CD4-positive, alpha-beta T cell (primary cell): ENCODE results near the gene ZC3H7A. TPM values are rescaled to one million over a fixed set of nuclear protein-coding genes. Genes with fewer than 3 reads are reported as not detected.
"Not testable (repeated sequence)": the region's sequence is repeated elsewhere in the genome, so short reads cannot be mapped to it uniquely, and the experiment has no call there.

ENCODE experiments used
- ATAC-seq: fragments of 200-7000 bp; cut with Tn5 transposase; one replicate; pipeline ENCODE4 v1.10.0; 2022; ENCODE audit warnings: mild to moderate bottlenecking; ENCODE audit not compliant: poor library complexity
- CTCF ChIA-PET: fragments of 350-600 bp; sonication (Branson Sonifier 250); formaldehyde crosslinking; loops from one replicate; lab custom pipeline; 2021; ENCODE audit warnings: antibody characterized with exemption, inconsistent platforms; lab: Charles Lee
- POLR2A ChIA-PET: fragments of 350-600 bp; sonication (Branson Sonifier 250); formaldehyde crosslinking; loops from one replicate; lab custom pipeline; 2021; ENCODE audit warnings: antibody characterized with exemption, inconsistent platforms; lab: Charles Lee
- DNase-seq, 14 experiments: peaks; one replicate each; pipeline ENCODE4 v3.0.0-alpha.2; 2013 to 2020; ENCODE audit warnings: mixed read lengths in 2 of 14
- H3K27ac ChIP-seq, 2 donors: one replicate each; pipeline versions ENCODE4 v1.5.1 to v1.7.0; 2013; ENCODE audit warnings: low read length in 2 of 2, low read depth in 1 of 2, mild to moderate bottlenecking in 1 of 2
- H3K27me3 ChIP-seq, 2 experiments: 1 replicate in 1 of 2; 2 replicates in 1 of 2; pipeline versions ENCODE4 v1.6.1 to v1.7.0; 2013; ENCODE audit warnings: low read length in 2 of 2, control low read depth in 1 of 2, mild to moderate bottlenecking in 1 of 2, moderate library complexity in 1 of 2; ENCODE audit not compliant: insufficient read depth in 2 of 2, control insufficient read depth in 1 of 2
- H3K36me3 ChIP-seq: one replicate; pipeline ENCODE4 v1.6.1; 2013; ENCODE audit warnings: low read length, control low read depth; ENCODE audit not compliant: insufficient read depth
- H3K4me1 ChIP-seq: one replicate; pipeline ENCODE4 v1.6.1; 2013; ENCODE audit warnings: low read length, control low read depth; ENCODE audit not compliant: insufficient read depth
- H3K4me3 ChIP-seq: one replicate; pipeline ENCODE4 v1.5.1; 2013; ENCODE audit warnings: mild to moderate bottlenecking, low read length, moderate library complexity
- H3K9me3 ChIP-seq, 2 experiments: 1 replicate in 1 of 2; 2 replicates in 1 of 2; pipeline versions ENCODE4 v1.6.1 to v1.7.0; 2013; ENCODE audit warnings: low read length in 2 of 2, mild to moderate bottlenecking in 2 of 2, control low read depth in 1 of 2, moderate library complexity in 1 of 2; ENCODE audit not compliant: control insufficient read depth in 1 of 2, insufficient read depth in 1 of 2
- H3K27ac Mint-ChIP-seq: one replicate; pipeline ENCODE4 v1.8.0; 2020; ENCODE audit warnings: mixed read lengths
- H3K27me3 Mint-ChIP-seq: one replicate; pipeline ENCODE4 v1.8.0; 2021; ENCODE audit warnings: mixed read lengths
- H3K36me3 Mint-ChIP-seq: one replicate; pipeline ENCODE4 v1.8.0; 2021; ENCODE audit warnings: low read depth, mixed read lengths
- H3K4me1 Mint-ChIP-seq: one replicate; pipeline ENCODE4 v1.8.0; 2021; ENCODE audit warnings: low read depth, mixed read lengths
- H3K4me3 Mint-ChIP-seq: one replicate; pipeline ENCODE4 v1.8.0; 2020; ENCODE audit warnings: mild to moderate bottlenecking, mixed read lengths
- H3K9me3 Mint-ChIP-seq: one replicate; pipeline ENCODE4 v1.8.0; 2020; ENCODE audit warnings: mixed read lengths
- intact Hi-C, 2 experiments: fragments of 100-400 bp; cut with DNase I in 1 of 2; cut with micrococcal nuclease in 1 of 2; formaldehyde crosslinking; loops; one replicate each; pipeline versions ENCODE4 v1.15.1 to v1.9.0; 2023 to 2025; cut with DNase I, micrococcal nuclease
- total RNA-seq, 174 experiments: library from RNA in 2 of 174; stranded (reverse) in 2 of 174; gene quantifications; one replicate each; pipeline ENCODE4 v1.2.3 and lab custom pipeline; 2021 to 2026
- TF ChIP-seq, protein P1 (sequence below): fragments of 200-600 bp; IDR thresholded peaks from one replicate; pipeline ENCODE4 v1.8.0; 2022; ENCODE audit warnings: antibody characterized with exemption, mild to moderate bottlenecking

Gene ZC3H7A
- total RNA-seq, 2 experiments from 2014 or later: 131 to 143 TPM

DNA sequence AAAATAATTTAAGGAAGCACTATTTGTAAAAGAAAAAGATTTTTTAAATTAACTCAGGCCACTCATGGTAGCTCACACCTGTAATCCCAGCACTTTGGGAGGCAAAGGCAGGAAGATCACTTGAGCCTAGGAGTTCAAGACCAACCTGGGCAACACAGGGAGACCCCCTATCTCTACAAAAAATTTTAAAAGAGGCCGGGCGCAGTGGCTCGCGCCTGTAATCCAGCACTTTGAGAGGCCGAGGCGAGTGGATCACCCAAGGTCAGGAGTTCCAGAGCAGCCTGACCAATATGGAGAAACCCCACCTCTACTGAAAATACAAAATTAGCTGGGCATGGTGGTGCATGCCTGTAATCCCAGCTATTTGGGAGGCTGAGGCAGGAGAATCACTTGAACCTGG lies 12.7 kb downstream of the ZC3H7A start:
- not testable (repeated sequence) for H3K9me3 ChIP-seq, DNase-seq, H3K27me3 ChIP-seq, H3K4me3 ChIP-seq, ATAC-seq, H3K9me3 Mint-ChIP-seq, H3K4me3 Mint-ChIP-seq, H3K27me3 Mint-ChIP-seq
- peaks cover 37% of the 10 kb centered on the region for H3K36me3 Mint-ChIP-seq
- H3K4me1 ChIP-seq: peaks cover 74% of the 10 kb centered on the region
- ChIA-PET POLR2A (interaction anchor here (5.1 to 8.1 kb wide), 2 partner anchors 12 to 42 kb away, joined by 50 to 163 read pairs; partner anchors contain the start of genes TXNDC11 and ZC3H7A), CTCF (interaction anchor here (0.8 to 4.0 kb wide), 2 partner anchors 13 to 15 kb away, joined by 3 to 31 read pairs; partner anchors contain the start of gene ZC3H7A)
- H3K27ac Mint-ChIP-seq: peak overlapping the region; percentile 94
- peaks cover 17% of the 10 kb centered on the region for H3K36me3 ChIP-seq
- peak overlapping the region; percentile 95 to 98 for H3K27ac ChIP-seq
- intact Hi-C loops: loop anchor here in 1 of 2 experiments (5.0 to 10.0 kb wide), 2 partner anchors 68 to 290 kb away; partner anchors contain the start of gene RSL1D1
- H3K4me1 Mint-ChIP-seq: peaks cover 71% of the 10 kb centered on the region

DNA sequence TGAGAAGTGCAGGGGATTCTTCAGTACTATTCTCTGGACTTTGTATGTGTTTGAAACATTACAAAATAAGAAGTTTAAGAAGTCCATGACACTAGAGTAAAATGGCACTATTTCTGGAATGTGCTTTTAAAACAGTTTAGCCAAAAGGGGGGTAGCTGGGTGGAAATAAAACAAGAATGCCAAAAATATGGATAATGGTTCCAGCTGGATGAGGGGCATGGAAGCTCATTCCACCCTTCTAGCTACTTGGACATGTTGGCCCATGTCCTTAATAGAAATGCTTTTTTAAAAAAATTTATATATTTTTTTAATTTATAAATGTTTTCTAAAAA lies 13.1 kb downstream of the ZC3H7A start:
- no peaks in the 10 kb centered on the region for H3K9me3 ChIP-seq
- H3K4me1 Mint-ChIP-seq: peaks cover 69% of the 10 kb centered on the region
- intact Hi-C loops: loop anchor here in 1 of 2 experiments (5.0 to 10.0 kb wide), 2 partner anchors 68 to 291 kb away; partner anchors contain the start of gene RSL1D1
- H3K36me3 Mint-ChIP-seq: peaks cover 41% of the 10 kb centered on the region
- H3K9me3 Mint-ChIP-seq: no peaks in the 10 kb centered on the region
- CTCF ChIA-PET: interaction anchor here (0.8 to 4.0 kb wide), 2 partner anchors 13 to 16 kb away, joined by 3 to 31 read pairs; partner anchors contain the start of gene ZC3H7A
- H3K27me3 ChIP-seq: no peaks in the 10 kb centered on the region
- DNase-seq (no peak), ATAC-seq (no peak)
- H3K4me3 ChIP-seq: peak overlapping the region; percentile 49
- peaks cover 21% of the 10 kb centered on the region for H3K36me3 ChIP-seq
- peak overlapping the region; percentile 94 for H3K27ac Mint-ChIP-seq
- peak overlapping the region; percentile 76 for H3K4me3 Mint-ChIP-seq
- H3K27me3 Mint-ChIP-seq: no peaks in the 10 kb centered on the region
- TF ChIP-seq, protein P1, sequence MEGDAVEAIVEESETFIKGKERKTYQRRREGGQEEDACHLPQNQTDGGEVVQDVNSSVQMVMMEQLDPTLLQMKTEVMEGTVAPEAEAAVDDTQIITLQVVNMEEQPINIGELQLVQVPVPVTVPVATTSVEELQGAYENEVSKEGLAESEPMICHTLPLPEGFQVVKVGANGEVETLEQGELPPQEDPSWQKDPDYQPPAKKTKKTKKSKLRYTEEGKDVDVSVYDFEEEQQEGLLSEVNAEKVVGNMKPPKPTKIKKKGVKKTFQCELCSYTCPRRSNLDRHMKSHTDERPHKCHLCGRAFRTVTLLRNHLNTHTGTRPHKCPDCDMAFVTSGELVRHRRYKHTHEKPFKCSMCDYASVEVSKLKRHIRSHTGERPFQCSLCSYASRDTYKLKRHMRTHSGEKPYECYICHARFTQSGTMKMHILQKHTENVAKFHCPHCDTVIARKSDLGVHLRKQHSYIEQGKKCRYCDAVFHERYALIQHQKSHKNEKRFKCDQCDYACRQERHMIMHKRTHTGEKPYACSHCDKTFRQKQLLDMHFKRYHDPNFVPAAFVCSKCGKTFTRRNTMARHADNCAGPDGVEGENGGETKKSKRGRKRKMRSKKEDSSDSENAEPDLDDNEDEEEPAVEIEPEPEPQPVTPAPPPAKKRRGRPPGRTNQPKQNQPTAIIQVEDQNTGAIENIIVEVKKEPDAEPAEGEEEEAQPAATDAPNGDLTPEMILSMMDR: no peak
- POLR2A ChIA-PET: interaction anchor here (5.1 to 8.1 kb wide), 2 partner anchors 12 to 41 kb away, joined by 50 to 163 read pairs; partner anchors contain the start of genes TXNDC11 and ZC3H7A
- peaks cover 71% of the 10 kb centered on the region for H3K4me1 ChIP-seq
- peak overlapping the region; percentile 95 to 98 for H3K27ac ChIP-seq

GRCh38 chr16:11783319-11784037 lies 13.6 kb downstream of the ZC3H7A start:
- Histone ChIP-seq H3K27ac (peak overlapping the region; percentile 95 to 98), H3K9me3 (no peaks in the 10 kb centered on the region), H3K27me3 (no peaks in the 10 kb centered on the region), H3K4me1 (peaks cover 66% of the 10 kb centered on the region), H3K4me3 (peak overlapping the region; percentile 49), H3K36me3 (peaks cover 22% of the 10 kb centered on the region)
- TF ChIP-seq, protein P1: no peak
- intact Hi-C loops: loop anchor here (1.0 to 10.0 kb wide), 6 partner anchors 13 to 291 kb away; partner anchors contain the start of genes ZC3H7A (in 2 of the 2), RSL1D1 (in 1 of the 2) and TXNDC11 (in 1 of the 2)
- Mint-ChIP-seq H3K36me3 (peaks cover 40% of the 10 kb centered on the region), H3K4me3 (peak overlapping the region; percentile 76), H3K27me3 (no peaks in the 10 kb centered on the region), H3K9me3 (no peaks in the 10 kb centered on the region), H3K4me1 (peaks cover 63% of the 10 kb centered on the region), H3K27ac (peak overlapping the region; percentile 94)
- ChIA-PET CTCF (interaction anchor here (0.8 to 4.0 kb wide), 3 partner anchors 14 to 16 kb away, joined by 3 to 37 read pairs (median 31); partner anchors contain the start of gene ZC3H7A), POLR2A (interaction anchor here (1.0 to 8.1 kb wide), 3 partner anchors 9 to 41 kb away, joined by 3 to 163 read pairs (median 50); partner anchors contain the start of genes TXNDC11 and ZC3H7A)
- ATAC-seq (peak; percentile 80), DNase-seq (peak in 10 of 14 experiments; percentile 19 to 91 (median 34))
